Measurements from ENCODE around the gene HAP1. TPM values are rescaled to one million over a fixed set of nuclear protein-coding genes. Genes with fewer than 3 reads are reported as not detected.

The HAP1 gene
- total and polyA plus RNA-seq, 2 experiments from 2014 or later, result not detected

DNA sequence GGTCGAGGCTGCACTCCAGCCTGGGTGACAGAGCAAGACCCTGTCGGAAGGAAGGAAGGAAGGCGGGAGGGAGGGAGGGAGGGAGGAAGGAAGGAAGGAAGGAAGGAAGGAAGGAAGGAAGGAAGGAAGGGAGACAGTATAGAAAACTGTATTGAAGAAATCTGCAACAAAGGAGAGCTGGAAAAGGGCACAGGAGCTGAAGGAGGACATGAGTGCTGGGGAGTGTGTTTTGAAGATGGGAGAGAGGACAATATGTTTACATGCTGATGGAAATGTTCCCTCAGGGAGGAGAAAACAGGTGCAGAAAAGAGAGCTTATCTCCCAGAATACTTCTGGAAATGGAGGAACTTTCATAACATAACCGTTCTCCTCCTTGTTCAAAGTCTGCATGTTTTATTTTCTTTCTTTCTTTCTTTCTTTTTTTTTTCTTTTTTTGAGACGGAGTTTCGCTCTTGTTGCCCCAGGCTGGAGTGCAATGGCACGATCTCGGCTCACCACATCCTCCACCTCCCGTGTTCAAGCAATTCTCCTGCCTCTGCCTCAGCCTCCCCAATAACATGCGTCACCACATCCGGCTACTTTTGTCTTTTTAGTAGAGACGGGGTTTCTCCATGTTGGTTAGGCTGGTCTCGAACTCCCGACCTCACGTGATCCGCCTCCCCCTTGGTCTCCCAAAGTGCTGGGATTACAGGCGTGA is 2.7 kb upstream of the HAP1 start:
- Histone ChIP-seq H3F3A (ENCODE audit: insufficient read depth) (no peaks in the 10 kb centered on the region), H3K79me2 (ENCODE audit: insufficient read depth) (no peaks in the 10 kb centered on the region), H2AFZ (no peak overlapping the region), H3K36me3 (ENCODE audit: low read depth) (no peaks in the 10 kb centered on the region), H3K9me2 (ENCODE audit: insufficient read depth) (no peaks in the 10 kb centered on the region), H3K9ac (no peak overlapping the region), H4K20me1 (ENCODE audit: insufficient read depth) (no peaks in the 10 kb centered on the region), H3K9me3 (ENCODE audit: low read depth) (no peaks in the 10 kb centered on the region), H3K27ac (no peak overlapping the region), H3K4me3 (no peak overlapping the region), H3K4me1 (ENCODE audit: insufficient read depth) (peaks cover 6% of the 10 kb centered on the region; the same call in 1 of the 2 replicates), H3K27me3 (replicated peaks; ENCODE audit: insufficient read depth) (peaks cover 44% of the 10 kb centered on the region), H3K4me2 (ENCODE audit: unreplicated experiment) (no peak overlapping the region)
- WGBS, 2 experiments (ENCODE audit: low coverage in 1 of 2, low lambda C conversion rate in 2 of 2, missing lambda C conversion rate in 2 of 2), result 59 to 63% methylated on average over 13 to 17 of the region's 17 CpGs
- no peak for TF ChIP-seq EZH2 (IDR thresholded peaks at IDR 0.05; ENCODE audit: insufficient read depth, poor library complexity, severe bottlenecking)
- TF ChIP-seq EZH2phosphoT487 (IDR thresholded peaks at IDR 0.05; ENCODE audit: insufficient read depth, low read depth), result no peak
- no peak for DNase-seq
- in situ Hi-C loops (cut with MboI), result no loop called here

GRCh38 chr17:41735744-41736143 is 1.3 kb upstream of the HAP1 start:
- H3K9me2 ChIP-seq (ENCODE audit: insufficient read depth), result no peaks in the 10 kb centered on the region
- in situ Hi-C loops (cut with MboI), result no loop called here
- H3K9me3 ChIP-seq (ENCODE audit: low read depth), result no peaks in the 10 kb centered on the region
- WGBS, 2 experiments (ENCODE audit: low coverage in 1 of 2, low lambda C conversion rate in 2 of 2, missing lambda C conversion rate in 2 of 2), result 68 to 77% methylated on average over 4 of the region's 4 CpGs
- no peaks in the 10 kb centered on the region for H3K79me2 ChIP-seq (ENCODE audit: insufficient read depth)
- no peak for DNase-seq
- no peaks in the 10 kb centered on the region for H3K36me3 ChIP-seq (ENCODE audit: low read depth)
- H3K4me3 ChIP-seq, result no peak overlapping the region
- TF ChIP-seq EZH2phosphoT487 (IDR thresholded peaks at IDR 0.05; ENCODE audit: insufficient read depth, low read depth), result no peak
- no peak for TF ChIP-seq EZH2 (IDR thresholded peaks at IDR 0.05; ENCODE audit: insufficient read depth, poor library complexity, severe bottlenecking)
- H3K9ac ChIP-seq, result no peak overlapping the region
- no peak overlapping the region for H3K27ac ChIP-seq
- H3K27me3 ChIP-seq (replicated peaks; ENCODE audit: insufficient read depth), result peaks cover 51% of the 10 kb centered on the region
- H4K20me1 ChIP-seq (ENCODE audit: insufficient read depth), result no peaks in the 10 kb centered on the region
- H3F3A ChIP-seq (ENCODE audit: insufficient read depth), result no peaks in the 10 kb centered on the region
- peaks cover 6% of the 10 kb centered on the region; the same call in 1 of the 2 replicates for H3K4me1 ChIP-seq (ENCODE audit: insufficient read depth)
- H3K4me2 ChIP-seq (ENCODE audit: unreplicated experiment), result no peak overlapping the region
- H2AFZ ChIP-seq, result no peak overlapping the region

DNA sequence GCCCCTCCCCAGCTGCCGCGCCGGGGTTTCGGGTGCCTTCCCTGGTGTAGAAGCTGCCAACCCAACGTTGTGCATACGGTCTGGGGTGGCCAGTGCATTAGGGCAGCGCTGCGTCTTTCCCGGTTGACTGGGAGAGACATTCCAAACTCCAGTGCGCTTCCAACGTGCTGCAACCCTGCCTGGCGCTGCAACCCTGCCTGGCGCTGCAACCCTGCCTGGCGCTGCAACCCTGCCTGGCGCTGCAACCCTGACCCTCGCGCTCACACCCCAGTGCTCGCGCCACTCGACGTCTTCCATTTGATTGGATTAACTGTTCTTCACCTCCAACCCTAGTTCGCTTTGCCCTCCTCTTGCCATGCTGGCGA is 488 bp upstream of the HAP1 start:
- Histone ChIP-seq H3K9me2 (ENCODE audit: insufficient read depth) (no peaks in the 10 kb centered on the region), H3K79me2 (ENCODE audit: insufficient read depth) (no peaks in the 10 kb centered on the region), H3K4me1 (ENCODE audit: insufficient read depth) (peaks cover 6% of the 10 kb centered on the region; the same call in 1 of the 2 replicates), H3K9ac (no peak overlapping the region), H3K27me3 (replicated peaks; ENCODE audit: insufficient read depth) (peaks cover 58% of the 10 kb centered on the region), H3F3A (ENCODE audit: insufficient read depth) (no peaks in the 10 kb centered on the region), H3K36me3 (ENCODE audit: low read depth) (no peaks in the 10 kb centered on the region), H4K20me1 (ENCODE audit: insufficient read depth) (no peaks in the 10 kb centered on the region), H2AFZ (peak overlapping the region; percentile 49), H3K4me2 (ENCODE audit: unreplicated experiment) (peak overlapping the region; percentile 70), H3K9me3 (ENCODE audit: low read depth) (no peaks in the 10 kb centered on the region), H3K27ac (no peak overlapping the region), H3K4me3 (peak overlapping the region; percentile 57)
- peak; percentile 41 for DNase-seq
- in situ Hi-C loops (cut with MboI), result no loop called here
- TF ChIP-seq EZH2 (IDR thresholded peaks at IDR 0.05; ENCODE audit: insufficient read depth, poor library complexity, severe bottlenecking), result peak; percentile 30
- no peak for TF ChIP-seq EZH2phosphoT487 (IDR thresholded peaks at IDR 0.05; ENCODE audit: insufficient read depth, low read depth)
- WGBS, 2 experiments (ENCODE audit: low coverage in 1 of 2, low lambda C conversion rate in 2 of 2, missing lambda C conversion rate in 2 of 2), result 1% methylated on average over 23 of the region's 23 CpGs

DNA sequence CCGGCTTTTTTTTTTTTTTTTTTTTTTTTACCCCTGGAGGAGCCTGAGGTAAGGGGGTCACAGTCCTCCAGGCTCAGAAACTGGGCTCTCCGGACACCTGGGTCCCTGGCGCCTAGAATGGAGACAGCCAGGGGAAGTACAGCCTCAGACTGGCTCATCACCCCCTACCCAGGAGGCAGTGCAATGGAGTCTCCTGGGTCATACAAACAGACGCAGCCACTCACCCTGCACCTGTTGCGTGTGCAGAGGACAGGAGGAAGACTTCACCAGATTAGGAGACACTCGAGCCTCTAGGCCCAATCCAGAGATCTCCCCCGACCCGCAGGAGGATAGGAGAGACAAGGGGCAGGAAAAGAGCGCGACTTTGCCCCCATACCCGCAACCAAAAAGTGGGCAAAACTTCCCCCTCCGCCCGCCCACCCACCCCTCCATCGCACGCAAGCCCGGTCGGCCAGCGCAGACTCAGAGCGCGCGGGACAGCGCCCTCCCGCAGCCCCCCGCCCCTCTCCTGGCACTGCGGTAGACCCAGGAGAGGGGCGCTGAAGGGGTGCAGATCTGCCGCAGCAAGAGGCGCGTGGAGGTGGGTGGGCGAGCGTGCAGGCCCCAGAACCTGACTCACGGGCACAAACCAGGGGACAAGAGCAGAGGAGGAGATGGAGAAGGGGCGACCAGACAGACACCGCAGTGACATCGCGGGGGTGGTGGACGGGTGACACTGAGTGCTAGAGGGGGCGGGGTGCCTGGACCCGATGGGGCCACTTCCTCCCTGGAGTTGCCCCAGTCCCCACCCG is 900 bp downstream of the HAP1 start:
- Histone ChIP-seq H3F3A (ENCODE audit: insufficient read depth) (no peaks in the 10 kb centered on the region), H3K4me2 (ENCODE audit: unreplicated experiment) (peak overlapping the region; percentile 70), H2AFZ (no peak overlapping the region; the same call in 1 of the 2 replicates), H3K4me3 (peak overlapping the region; percentile 57), H3K79me2 (ENCODE audit: insufficient read depth) (no peaks in the 10 kb centered on the region), H3K27me3 (replicated peaks; ENCODE audit: insufficient read depth) (peaks cover 58% of the 10 kb centered on the region), H3K9ac (no peak overlapping the region), H3K9me3 (ENCODE audit: low read depth) (no peaks in the 10 kb centered on the region), H4K20me1 (ENCODE audit: insufficient read depth) (no peaks in the 10 kb centered on the region), H3K9me2 (ENCODE audit: insufficient read depth) (no peaks in the 10 kb centered on the region), H3K36me3 (ENCODE audit: low read depth) (no peaks in the 10 kb centered on the region), H3K27ac (no peak overlapping the region), H3K4me1 (ENCODE audit: insufficient read depth) (no peaks in the 10 kb centered on the region)
- 10% methylated on average over 25 to 30 of the region's 40 CpGs for WGBS, 2 experiments (ENCODE audit: low coverage in 1 of 2, low lambda C conversion rate in 2 of 2, missing lambda C conversion rate in 2 of 2)
- DNase-seq, result no peak
- in situ Hi-C loops (cut with MboI), result no loop called here
- TF ChIP-seq EZH2phosphoT487 (IDR thresholded peaks at IDR 0.05; ENCODE audit: insufficient read depth, low read depth) (0 out of 2 replicates have a peak, but pooled peaks have one; percentile 18), EZH2 (IDR thresholded peaks at IDR 0.05; ENCODE audit: insufficient read depth, poor library complexity, severe bottlenecking) (no peak)
